Right hindlimb (tissue), 1 donor: ENCODE results near the gene HRCT1.
"Not testable (repeated sequence)": the region's sequence is repeated elsewhere in the genome, so short reads cannot be mapped to it uniquely, and the experiment has no call there.

Source experiments
- DNase-seq: peaks from one replicate; pipeline ENCODE4 v3.0.0-alpha.2; 2018

HRCT1 gene

GRCh38 chr9:35919212-35920008 lies 13.4 kb downstream of the HRCT1 start:
- DNase-seq = no peak

- no peak for DNase-seq
Measured at GRCh38 chr9:35920051-35920620, 14.1 kb downstream of the HRCT1 start.

- DNase-seq = no peak
Measured at GRCh38 chr9:35923598-35923926, 17.6 kb downstream of the HRCT1 start.

GRCh38 chr9:35923927-35924763 lies 18.1 kb downstream of the HRCT1 start:
- no peak for DNase-seq

GRCh38 chr9:35928591-35929452 lies 22.8 kb downstream of the HRCT1 start:
- DNase-seq = no peak

- no peak for DNase-seq
Measured at GRCh38 chr9:35929453-35929718, 23.4 kb downstream of the HRCT1 start.

GRCh38 chr9:35930521-35930920 lies 24.5 kb downstream of the HRCT1 start:
- DNase-seq = no peak

GRCh38 chr9:35930989-35931388 lies 25.0 kb downstream of the HRCT1 start:
- no peak for DNase-seq

- no peak for DNase-seq
Measured at GRCh38 chr9:35932735-35933134, 26.7 kb downstream of the HRCT1 start.

- DNase-seq = no peak
Measured at GRCh38 chr9:35933550-35934067, 27.6 kb downstream of the HRCT1 start.

- not testable (repeated sequence) for DNase-seq
Measured at GRCh38 chr9:35934069-35934468, 28.1 kb downstream of the HRCT1 start.

- no peak for DNase-seq
Measured at GRCh38 chr9:35935261-35935660, 29.3 kb downstream of the HRCT1 start.

GRCh38 chr9:35935755-35936509 lies 29.9 kb downstream of the HRCT1 start:
- no peak for DNase-seq

GRCh38 chr9:35937227-35937626 lies 31.2 kb downstream of the HRCT1 start:
- no peak for DNase-seq

GRCh38 chr9:35938474-35939356 lies 32.7 kb downstream of the HRCT1 start:
- DNase-seq = no peak

GRCh38 chr9:35939679-35940250 lies 33.8 kb downstream of the HRCT1 start:
- no peak for DNase-seq

GRCh38 chr9:35940458-35941407 lies 34.7 kb downstream of the HRCT1 start:
- no peak for DNase-seq

GRCh38 chr9:35942286-35942685 lies 36.3 kb downstream of the HRCT1 start:
- no peak for DNase-seq

- no peak for DNase-seq
Measured at GRCh38 chr9:35944173-35944572, 38.2 kb downstream of the HRCT1 start.

GRCh38 chr9:35944841-35945240 lies 38.8 kb downstream of the HRCT1 start:
- DNase-seq = no peak
